SKM-1 (cell line): ENCODE results near the gene PRKD2.

Source experiments
- DNase-seq: peaks from one replicate; lab custom pipeline; 2025; ENCODE audit not compliant: unreplicated experiment; lab: John Stamatoyannopoulos, UW

Gene PRKD2

DNA sequence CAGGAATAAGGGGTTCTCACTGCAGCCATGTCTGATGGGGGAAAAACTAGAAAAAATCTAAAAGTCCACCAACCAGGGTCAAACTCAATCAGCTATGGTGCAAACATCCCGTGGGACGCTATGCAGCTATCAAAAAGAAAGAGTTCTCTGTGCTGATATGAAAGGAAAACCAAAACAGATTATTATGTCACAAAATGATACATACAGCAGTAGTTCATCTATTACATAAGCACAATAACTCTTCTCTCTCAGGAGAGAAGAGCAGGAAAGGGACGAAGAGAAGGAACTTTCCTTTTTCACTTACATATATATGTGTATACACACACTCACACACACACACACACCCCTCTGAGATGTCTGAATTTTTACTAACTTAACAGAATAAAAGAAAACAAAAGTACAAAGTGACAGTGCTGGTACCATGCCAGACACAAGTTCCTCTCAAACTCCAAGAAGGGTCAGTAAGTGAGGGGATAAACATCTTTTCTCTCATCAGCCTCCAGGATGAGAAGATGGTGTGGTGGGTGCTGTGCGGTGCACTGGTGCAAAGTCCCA is 26.1 kb upstream of the PRKD2 start:
- DNase-seq = no peak

DNA sequence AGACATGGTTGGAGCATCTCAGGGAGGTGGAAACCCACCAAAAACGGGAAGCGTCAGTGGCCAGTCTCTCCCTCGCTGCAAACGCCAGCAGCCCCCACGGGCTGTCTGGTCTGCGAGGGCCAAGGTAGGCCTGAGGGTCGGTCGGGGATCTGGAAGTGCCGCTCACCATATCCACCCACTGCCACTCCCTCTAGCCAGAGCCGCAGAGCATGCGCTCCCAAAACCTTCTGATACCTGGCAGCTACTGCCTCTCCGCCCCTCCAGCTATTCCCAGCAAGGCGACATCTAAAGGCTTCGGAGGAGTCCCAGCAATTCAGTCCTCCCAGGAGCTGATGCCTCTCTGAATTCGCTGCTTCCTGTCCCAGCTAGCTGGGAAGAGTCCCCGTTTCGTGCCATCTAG is 24.5 kb upstream of the PRKD2 start:
- DNase-seq = no peak

DNA sequence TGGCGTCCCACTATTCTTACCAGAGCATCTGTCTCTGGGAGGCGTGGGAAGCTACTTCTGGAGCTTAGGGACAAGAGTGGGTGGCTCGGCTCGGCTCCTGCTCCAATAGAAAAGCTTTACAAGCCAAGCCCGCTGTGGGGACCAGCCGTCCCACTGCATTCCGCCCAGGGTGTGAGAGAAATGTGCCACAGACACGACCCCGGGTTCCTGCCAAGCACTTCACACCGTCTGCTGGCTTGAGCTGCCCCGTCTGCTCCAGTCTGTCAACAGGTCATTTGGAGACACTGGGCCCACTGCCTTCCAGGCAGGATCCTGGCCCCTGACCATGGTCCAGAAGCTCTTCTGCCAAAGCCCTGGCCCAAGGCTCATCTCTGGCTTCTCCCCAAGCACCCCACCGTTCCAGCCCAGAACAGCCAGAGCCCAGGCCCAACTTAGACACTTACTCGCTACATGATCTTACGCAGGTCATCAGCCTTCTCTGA is 22.4 kb upstream of the PRKD2 start:
- no peak for DNase-seq

DNA sequence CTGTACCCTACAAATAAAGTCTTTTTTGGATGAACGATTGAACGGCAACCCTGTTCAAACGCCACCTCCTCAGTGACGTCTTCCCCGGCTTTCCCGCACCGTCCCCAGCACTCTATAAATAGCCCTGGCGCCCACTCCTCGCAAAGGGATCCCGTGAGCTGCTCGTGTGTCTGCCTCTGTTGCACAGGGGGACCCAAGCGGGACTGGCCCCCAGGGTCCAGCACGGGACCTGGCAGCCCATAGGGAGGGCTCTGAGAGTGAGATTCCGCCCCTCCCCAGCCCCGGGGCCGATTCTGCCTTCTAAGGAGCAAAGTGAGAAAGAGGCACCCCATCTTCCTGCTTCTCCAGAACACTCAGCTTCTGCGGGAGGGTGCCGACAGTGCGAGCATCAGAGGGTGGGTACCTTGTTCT is 20.9 kb upstream of the PRKD2 start:
- DNase-seq = no peak

GRCh38 chr19:46737298-46737654 is 20.4 kb upstream of the PRKD2 start:
- no peak for DNase-seq

DNA sequence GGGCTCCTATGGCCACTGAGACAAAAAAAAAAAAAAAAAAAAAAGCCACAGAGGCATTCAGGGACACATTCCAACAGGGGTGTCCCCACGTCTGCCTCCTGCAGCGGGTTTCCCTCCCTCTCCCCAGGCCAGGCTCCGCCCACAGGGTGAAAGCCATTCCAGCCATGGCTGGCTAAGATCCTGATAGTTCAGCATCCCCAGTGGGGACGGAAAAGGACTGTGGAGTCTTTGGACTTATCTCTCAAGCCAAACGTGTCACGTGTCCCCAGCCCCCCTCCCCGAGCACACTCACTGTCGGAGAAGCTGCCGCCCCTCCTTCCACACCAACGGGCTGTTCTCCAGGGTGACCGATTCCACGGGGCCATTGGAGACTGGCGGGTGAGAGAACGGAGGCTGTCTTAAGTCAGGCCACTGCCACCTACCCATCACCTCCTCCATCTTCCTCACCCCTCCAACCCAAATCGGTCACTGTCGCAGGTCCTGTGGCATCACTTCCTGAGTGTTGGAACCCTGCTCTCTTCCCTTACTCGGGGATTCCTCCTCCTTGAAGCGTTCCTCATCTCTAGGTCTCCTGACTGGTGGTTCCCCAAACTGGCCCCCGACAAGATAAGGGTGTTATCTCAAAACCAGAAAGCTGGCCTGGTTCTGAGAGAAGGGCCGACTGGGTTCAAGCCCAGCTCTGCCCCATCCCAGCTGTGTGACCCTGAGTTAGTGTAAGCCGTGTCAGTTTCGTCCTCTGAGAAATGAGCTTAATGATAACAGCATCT is 19.8 kb upstream of the PRKD2 start:
- DNase-seq = no peak

GRCh38 chr19:46733690-46734292 is 16.9 kb upstream of the PRKD2 start:
- no peak for DNase-seq

GRCh38 chr19:46732966-46733689 is 16.2 kb upstream of the PRKD2 start:
- no peak for DNase-seq

DNA sequence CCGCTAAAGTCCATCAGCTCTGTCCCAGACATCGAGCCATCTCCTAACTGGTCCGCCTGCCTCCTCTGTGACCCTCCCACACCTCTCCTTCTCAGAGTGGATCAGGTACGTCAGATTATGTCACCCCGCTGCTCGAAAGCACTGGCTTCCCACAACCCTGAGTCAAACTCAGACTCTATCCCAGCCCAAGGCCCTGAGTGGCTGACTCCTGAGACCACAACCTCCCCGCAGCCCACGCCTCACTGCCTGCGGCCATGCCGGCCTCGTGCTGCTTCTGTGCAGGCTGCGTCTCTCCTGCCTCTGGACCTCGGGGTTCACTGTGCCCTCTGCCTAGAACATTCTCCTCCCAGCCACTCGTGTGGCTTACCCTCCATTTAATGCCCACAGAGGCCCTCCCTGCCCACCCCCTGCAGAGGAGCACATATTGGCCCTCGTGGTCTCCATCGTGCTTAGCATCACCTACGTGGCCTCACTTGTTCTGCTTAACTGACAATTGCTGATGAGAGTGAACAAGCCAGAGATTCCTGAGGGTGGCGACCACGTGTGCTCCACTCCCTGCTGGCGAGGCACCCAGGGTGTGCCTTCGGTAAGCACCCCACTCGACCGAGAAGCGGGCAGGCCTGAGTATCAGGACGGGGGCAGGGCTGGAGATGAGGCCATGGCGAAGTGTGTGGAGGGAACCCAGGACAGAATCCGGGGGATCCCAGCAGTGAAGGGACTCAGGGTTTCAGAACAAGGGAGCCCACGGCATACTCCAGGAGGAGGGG is 15.4 kb upstream of the PRKD2 start:
- no peak for DNase-seq

GRCh38 chr19:46731584-46731983 is 14.7 kb upstream of the PRKD2 start:
- no peak for DNase-seq

DNA sequence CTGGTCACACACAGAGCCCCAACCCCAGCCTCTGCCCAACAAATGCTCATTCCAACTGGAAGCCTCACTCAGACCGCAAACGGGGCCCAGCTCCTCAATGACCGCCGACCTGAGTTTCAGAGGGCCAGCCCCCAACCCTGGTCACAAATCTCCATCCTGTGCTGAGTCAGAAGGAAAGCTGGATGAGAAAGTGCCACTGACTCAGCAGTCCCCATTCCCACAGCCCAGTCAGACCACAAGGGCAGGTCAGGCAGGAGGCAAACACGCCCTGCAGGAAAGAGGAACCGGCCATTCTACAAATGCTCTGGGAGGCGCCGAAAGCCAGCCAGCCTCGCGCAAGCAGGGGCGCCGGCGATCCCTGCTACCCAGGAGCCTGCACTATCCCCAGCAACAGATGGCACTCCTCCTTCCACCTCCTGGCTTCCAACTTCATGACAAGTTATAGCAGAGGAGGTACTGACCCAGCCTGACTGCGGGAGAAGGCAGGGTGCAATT is 14.1 kb upstream of the PRKD2 start:
- peak; percentile 41 for DNase-seq

DNA sequence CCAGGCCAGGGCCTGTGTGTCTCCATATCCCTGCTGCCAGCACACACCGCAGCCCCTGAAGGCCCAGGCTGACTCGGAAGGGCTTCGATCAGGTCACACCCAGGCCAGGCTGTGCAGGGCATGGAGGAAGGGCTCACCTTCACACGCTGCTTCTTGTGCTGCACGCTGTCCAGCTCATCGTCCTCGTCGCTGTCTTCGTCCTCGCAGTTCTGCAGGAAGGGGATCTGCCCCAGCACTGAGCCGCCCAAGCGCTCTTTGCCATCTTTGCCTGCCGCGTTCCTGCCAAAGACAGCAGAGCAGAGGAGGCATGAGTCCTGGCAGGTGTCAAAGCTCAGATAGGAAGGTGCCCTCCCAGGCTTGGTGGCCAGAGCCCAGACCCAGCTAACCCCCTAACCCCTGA is 13.7 kb upstream of the PRKD2 start:
- DNase-seq = no peak

- no peak for DNase-seq
Observed at GRCh38 chr19:46730187-46730586, 13.3 kb upstream of the PRKD2 start.

DNA sequence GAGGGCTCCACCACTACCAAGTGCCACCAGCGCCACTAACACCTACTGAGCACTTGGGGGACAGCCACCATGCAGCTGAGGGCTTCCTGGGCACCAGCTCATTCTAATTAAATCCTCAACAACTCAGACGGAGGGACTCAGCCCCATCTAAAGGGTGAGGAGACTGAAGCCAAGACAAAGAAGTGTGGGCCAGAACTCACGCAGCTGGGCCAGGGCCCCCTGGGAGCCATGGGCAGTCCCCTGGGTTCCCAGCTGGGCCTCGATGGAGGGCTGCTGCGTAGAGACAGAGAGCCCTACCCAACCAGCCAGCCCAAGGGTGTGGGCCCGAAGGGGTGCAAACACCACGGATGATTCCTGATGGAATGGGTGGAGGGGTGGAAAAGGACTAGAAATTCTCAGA is 12.8 kb upstream of the PRKD2 start:
- DNase-seq = no peak

DNA sequence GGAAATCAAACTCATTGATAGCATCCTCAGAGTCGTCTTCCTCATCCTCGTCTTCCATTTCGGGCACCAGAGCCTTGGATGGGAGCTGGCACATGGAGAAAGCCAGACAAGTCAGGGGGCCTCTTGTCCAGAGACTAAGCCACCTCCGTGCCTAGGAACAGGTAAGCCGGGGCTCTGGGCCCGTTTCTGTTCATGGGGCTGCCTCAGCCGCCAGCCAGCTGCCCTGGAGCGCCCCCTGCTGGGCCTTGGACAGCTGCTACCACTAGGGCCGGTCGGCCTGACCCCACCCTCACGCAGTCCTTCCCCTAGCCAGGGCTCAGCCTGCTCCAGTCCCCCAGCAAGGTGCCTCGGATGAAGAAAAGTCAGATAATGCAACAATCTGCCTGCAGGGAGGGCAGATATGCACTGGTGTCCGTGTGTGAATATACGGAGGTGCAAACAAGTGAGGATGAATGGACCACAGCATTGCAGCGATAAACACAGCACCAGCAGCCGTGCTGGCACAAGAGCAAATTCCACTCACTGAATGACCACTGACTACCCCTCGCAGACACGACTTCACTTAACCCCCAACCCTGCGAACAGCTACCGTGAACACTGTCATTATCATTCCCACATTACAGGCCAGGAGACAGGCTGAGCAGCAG is 11.9 kb upstream of the PRKD2 start:
- DNase-seq = no peak

DNA sequence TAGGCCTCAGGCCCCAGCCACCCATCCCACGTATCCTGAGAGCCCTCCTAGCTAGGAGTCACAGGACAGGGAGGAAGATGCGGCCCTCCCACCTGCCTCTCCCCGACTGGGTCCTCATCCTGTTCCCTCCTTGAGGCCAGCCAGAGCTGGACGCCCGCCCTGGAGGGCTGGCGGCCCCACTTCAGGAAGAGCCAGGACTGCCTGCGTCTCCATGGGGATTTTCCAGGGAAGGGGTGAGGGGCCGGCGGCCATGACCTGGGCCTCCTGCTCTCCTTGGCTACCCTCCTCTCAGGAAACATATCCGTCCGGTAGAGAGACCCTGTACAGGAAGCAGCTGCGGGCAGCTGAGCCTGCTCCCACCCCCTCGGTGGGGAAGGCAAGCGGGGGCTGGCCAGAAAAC is 11.3 kb upstream of the PRKD2 start:
- no peak for DNase-seq

DNA sequence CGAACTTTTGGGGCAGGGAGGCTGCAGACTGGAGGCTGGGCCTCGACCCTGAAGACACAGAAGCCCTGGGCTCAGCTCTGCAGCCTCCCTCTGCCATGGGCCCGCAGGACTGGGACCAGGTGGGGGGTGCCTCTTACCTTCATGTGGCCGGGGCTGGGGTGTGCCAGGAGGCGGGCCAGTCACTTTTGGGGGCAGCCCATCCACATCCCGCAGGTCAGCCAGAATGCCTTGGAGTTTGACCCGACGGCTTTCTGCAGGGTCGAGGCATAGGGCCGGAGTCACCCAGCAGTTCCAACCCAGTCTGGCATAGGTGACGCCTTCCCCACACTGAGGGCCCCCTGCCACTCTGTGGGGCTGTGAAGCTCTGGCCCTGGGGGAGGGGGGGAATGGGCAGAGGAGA is 10.8 kb upstream of the PRKD2 start:
- DNase-seq = no peak

- DNase-seq = no peak
Observed at GRCh38 chr19:46726971-46727501, 10.1 kb upstream of the PRKD2 start.

GRCh38 chr19:46726551-46726950 is 9.6 kb upstream of the PRKD2 start:
- no peak for DNase-seq

DNA sequence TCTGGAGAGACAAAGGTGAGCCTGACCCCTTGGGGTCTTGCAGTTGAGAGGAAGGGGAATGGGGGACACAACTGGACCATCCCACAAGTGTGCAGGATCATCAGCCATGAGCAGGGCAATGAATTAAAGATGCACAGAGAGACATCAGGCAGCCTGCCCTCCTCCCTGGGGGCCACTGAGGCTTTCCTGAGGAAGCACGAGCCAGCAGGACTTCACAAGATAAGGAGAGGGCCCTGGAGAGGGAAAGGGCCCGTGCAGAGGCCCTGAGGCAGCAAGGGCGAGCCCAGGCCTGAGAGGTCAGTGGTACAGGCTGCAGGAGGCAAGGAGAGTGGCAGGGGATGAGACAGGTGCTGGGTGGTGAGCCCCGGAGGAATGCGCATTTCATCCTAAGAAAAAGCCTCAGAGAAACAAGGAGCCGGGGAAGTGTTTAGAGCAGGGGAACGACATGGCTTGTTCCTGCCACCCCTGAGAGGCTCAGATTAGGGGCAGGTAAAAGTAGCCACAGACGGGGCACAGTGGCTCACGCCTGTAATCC is 9.0 kb upstream of the PRKD2 start:
- DNase-seq = no peak
